Middle frontal gyrus (tissue), 1 donor: Measurements from ENCODE around the gene PSMB11.

Experiments
- DNase-seq: peaks from one replicate; pipeline ENCODE4 v3.0.0-alpha.2; 2015; ENCODE audit warnings: low spot score; ENCODE audit errors: extremely low spot score

Gene PSMB11

DNA sequence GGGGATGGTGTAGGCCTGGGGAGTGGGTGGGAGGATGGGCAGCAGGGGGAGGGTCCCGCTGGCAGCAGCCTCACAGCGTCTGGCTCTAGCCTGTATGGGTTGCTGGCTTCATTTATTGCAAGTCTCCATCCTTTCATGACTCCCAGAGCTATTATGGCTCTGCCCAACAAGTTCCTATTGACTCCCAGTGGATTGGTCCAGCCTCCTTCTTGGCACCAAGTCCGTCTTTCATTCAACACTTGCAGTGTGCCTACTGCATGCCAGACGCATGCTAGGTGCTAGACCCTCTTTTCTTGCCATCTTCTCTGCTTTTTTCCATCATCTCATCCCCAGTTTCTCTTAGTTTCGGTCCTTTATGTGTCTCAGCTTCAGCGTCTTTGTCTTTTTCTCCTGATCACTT is 1.1 kb downstream of the PSMB11 start:
- DNase-seq, result no peak

DNA sequence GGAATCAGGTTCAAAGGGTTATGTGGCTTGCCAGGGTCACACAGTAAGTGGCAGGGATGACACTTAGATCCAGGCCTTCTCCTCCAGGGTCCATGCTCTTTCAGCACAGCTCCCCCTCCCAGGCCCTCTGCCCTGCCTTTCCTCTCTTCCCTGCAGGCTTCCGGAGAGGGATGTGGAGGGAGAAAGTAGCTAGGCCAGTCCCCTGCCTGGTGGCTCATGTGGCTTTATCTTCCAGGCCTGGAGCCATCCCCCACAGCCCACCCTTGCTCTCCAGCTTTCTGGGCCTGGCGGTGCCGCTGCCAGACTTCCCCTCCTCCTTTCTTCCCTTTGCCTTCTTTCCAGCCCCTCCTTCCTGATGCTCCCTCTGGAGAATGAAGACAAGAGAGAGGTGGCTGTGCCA is 1.7 kb downstream of the PSMB11 start:
- no peak for DNase-seq

DNA sequence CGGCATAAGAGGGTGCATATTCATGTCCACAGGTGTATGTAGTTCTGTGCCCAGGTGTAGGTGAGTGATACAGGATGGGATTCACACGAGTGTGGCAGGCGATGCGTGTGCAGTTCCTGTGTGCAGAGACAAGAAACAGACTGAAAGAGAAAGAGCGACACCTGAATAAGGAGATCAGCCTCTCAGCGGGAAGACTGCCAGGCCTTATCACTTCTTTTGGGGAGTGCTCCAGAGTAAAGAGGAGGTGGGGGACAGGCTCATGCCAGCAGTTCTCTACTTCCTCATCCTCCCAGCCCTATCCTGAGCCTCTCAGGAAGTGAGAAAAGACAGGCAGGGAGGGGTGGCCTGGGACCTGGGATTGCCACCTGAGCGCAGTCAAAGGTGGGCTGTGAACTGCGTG is 2.8 kb downstream of the PSMB11 start:
- DNase-seq, result no peak

DNA sequence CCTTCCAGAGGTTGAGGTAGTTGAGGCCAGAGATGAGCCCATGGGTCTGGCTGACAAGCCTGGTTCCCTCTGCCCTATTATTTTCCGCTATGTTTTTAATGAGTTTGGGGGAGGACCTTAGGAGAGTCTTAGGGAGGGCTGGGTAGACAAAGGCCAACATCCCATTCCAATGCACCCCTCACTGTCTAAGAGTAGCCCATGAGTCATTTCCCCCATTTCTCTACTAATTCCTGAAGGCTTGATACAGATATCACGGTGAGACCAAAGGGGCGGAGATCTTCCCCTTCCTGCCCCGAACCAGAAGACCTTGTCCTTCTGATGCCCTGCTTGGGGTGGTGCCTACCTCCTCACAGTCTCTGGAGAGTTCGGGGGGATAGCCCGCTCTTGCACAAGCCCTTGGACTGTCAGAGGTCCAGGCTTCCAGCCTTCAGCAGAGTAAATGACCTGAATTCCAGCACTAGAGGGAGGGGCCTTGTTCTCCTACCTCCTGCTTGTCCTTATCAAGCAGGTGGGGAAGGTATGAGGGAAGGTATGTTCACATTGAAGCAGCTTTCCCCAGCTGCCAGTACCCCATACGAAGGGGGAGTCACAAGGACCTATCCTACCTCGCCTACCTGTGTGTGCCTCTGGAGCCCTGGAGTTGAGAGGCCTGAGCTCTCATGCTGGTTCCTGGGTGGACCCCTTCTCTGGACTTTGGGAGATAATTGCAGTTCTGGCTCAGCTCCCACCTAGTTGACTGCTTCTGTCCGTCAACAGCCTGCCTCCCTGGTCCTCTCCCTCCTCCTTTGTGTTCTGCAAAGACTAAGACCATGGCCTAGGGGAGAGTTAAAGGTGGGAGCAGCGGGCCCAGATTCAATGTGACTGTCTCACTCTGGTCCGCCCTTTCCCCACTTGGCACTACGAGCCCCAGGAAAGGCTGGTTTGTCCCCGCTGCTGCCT is 3.7 kb downstream of the PSMB11 start:
- no peak for DNase-seq

DNA sequence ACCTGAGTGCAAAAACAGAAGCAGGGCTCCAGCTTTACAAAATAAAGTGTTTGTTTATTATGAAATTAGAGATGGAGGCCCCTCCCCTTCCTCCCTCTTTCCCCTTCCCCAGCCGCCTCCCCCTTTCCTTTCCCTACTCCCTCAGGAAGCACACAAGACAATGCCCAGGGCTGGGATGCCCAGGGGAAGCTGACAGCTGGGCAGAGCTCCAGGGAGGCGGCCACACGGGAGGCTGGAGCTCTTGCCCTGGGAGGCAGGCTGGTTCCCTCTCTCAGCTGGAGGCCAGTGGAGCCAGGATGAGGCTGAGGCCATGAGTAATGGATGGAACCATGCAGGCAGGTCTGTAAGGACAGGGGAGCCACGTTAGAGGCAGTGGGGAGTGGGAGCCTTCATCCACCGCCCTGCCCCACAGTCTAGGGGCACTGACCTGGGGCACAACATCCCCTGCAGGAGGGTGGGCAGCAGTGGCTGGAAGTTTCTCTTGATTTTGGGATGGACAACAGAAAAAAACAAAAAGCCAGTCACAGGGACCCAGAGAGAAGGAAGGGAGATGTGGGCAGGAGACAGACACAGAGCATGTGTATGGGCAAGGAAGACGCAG is 5.1 kb downstream of the PSMB11 start:
- DNase-seq, result no peak

DNA sequence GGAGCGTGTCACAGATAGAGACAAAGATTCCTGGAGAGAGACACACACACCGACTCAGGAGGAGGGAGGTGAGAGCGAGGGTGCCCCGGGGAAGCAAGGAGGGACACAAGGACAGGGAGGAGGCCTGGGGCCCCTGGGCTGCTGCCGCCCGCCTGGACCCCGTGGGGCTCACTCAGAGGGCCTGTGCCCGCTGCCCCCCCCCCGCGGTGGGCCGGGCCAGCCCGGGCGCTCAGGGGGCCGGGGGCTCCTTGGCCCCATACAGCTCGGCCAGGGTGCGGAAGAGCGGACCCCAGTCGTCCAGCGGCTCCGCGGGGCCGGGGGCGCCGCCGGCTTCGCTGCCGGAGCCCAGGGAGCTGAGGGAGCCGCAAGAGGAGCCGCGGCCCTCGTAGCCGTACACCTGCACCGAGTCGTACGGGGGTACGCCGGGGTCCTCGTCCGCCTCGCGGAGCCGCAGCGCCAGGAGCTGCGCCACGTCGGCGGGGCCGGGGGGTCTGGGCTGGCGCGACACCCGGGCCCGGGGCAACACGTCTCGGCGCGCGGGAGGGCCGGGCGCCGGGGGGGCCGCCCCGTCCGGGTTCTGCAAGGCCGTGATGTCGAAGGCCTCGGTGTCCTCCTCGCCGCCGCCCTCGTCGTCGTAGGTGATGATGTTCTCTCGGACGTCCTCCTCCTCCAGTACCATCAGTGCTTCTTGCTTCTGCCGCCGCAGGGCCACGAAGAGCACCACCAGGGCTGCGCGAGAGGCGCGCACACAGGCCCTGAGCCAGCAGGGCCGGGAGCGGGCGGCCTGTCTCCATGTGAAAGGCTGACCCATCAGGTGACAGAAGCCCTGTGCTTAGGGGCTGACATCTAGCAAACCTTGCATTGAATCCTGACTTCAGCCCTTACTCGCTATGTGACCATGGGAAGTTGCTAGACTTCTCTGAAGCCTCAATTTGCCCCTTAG is 6.0 kb downstream of the PSMB11 start:
- no peak for DNase-seq

DNA sequence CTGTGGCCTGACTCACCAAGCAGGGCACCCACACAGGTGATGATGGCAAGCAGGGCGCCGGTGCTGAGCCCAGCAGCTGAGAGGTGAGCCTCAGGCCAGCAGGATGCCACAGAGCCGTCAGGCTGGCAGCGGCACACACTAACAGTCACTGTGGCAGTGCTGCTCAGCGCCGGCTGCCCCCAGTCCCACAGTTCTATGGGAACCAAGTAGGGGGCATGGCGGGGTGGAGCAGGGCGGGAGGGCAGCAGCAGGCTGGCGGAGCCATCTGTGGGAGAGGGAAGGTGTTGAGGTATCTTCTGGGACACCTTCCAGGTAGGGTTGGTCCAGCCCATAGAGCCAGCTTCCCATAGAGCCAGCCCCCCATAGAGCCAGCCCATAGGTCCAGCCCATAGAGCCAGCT is 7.0 kb downstream of the PSMB11 start:
- no peak for DNase-seq

DNA sequence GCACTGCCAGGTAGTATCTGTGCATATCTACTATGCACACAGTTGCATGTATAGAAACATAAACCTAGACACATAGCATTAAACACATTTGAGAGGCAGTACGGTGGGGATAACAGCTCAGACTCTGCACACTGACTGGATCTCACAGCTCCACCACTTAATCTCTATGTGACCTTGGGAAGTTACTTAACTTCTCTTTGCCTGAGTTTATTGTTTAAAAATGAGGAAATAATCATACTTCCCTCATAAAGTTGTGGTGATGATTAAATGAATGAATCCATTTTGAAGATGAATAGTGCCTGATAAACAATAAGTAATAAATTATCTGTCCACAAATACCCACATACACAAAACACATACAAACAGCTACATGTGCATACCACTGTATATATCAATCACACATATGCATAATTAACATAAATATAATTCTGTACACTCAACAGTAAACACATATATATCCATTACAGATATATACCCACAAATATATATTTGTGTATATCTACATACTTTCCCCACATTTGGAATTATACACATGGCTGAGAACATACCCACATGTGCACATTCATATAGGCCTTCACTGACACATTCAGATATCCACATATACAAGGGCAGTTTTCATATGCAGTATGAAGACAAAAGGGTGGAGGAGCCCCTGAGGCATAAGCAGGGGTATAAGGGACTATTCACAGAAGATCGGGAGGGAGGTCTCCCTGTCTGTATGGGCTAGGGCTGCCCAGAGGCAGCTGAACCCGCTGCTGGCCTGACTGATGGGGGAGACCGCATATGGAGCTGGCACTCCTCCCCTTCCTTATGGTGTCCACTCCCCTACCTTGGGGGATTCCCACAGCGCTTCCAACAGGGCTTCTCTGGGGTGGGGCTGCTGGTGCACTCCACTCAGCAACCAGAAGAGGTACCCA is 9.4 kb downstream of the PSMB11 start:
- no peak for DNase-seq

DNA sequence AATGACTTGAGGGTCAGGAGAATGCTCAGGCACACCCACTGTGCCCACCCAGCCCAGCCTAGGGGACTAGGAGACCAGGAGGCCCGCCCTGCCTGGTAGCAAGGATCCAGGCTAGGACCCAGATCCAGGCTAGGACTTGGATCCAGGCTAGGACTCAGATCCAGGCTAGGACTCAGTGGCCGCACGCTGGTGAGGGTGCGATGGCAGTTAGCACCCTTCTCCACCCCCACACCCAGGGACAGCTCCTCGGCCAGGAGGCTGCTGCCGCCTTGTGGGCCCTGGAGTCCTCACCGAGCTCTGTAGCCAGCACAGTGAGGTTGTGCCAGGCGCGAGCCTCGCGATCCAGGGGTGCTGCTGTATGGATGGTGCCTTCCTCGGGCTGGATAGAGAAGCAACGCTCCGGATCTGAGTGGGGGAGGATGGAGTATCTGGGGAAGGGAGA is 10.2 kb downstream of the PSMB11 start:
- no peak for DNase-seq

DNA sequence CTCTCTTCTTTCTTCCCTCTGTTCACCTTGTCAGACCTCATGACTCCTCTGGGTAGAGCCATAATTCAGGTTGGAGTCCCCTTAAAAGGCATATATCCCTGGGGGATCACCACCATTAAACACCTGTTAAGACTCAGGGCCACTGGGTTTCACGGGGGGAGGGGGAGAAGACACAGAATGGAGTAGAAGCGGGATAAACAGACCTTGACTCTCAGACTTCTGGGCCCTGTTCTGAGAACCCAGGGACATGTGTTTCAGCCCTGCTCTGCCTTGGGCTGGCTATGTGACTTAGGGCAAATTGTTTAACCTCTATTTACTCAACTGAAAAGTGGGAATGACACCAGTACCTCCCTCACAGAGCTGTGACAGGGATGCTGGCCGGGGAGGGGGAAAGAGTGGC is 10.7 kb downstream of the PSMB11 start:
- no peak for DNase-seq

DNA sequence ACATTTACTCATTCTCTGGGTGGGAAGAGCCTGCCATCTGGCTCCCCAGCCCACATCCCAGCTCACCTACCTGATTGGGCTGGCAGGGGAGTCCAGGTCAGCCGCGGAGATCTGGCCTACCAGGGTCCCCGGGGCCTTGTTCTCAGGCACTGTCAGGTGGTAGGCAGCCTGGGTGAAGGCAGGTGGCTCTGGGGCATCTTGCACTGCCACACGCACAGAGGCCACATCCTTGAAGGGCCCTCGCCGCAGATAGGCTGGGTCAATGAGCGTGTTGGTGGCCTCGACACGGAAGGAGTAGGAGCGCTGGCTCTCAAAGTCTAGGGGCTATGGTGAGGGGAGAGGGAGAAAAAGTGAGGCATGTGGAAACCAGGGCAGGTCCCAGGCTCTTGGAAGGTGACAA is 11.4 kb downstream of the PSMB11 start:
- no peak for DNase-seq

DNA sequence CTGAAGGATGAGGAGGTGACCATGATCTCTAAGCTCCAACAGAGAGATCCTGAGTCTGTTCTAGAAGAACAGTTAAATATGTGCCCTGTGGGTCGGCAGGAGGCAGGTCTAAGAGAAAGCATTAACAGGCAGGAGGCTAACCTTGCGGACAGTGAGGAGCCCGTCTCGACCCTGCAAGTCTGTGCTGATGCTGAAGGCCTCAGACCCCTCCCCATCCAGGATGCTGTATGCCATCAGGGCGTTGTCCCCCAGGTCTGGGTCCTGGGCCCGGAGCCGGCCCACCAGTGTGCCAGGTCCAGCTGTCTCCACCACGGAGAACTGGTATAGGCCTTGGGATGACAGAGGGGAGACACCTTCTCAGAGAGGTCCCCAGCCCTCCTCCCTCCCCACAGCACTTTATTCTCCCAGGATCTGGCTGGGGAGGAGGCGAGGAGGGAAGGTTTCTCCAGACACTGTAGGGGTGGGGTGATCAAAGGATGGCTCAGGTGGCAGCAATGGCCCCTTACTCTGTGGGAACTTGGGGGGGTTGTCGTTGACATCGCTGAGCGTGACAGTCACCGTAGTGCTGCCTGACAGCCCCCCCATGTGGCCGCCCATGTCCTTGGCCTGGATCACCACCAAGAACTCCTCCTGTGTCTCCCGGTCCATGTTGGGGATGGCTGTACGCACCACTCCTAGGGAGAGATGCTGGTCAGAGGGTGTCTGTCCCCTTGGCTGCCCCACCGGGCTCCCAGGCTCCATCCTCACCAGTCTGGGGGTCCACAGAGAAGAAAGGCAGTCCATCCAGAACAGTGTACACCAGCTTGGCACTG is 12.2 kb downstream of the PSMB11 start:
- DNase-seq, result no peak

DNA sequence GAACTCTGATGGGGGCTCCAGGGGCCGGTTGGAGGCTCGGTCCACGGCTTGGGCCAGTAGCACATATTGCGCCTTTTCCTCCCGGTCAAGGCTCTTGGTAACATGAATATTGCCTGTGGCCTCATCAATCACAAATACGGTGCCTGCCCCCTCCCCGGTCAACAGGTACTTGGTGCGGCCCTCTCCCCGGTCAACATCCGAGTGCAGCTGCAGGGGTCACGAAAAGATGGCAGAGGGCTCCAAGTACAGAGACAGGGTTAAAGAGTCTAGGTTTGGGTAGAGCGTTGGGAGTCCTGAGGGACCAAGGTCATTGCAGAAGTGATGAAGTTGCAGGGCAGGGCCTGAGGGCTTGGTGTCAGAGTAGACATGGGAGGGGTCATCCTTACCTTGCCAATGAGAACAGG is 13.1 kb downstream of the PSMB11 start:
- DNase-seq, result no peak

DNA sequence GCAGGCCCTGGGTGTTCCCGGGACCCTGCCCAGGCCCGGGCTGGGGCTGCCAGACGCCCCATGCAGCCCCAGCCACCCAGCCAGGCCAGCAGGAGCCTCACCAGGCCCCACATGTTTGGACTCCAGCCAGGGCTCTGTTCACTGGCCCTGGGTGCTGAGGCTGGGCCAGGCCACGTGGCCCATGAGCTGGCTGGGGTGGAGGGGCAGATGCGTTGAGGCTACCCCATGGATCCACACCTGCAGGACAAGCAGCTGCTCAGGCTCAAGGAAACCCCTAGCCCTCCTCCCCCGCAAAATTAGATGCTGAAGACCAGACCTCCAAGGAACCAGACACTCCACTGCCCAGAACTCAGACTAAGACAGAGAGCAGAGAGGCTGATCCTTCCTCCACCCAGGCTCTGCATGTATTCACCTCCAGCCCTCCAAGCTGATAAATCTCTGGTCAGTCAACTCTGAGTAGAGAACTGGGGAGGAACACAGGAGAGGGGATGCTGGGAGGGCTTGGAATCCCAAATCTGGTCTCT is 13.7 kb downstream of the PSMB11 start:
- DNase-seq, result no peak

DNA sequence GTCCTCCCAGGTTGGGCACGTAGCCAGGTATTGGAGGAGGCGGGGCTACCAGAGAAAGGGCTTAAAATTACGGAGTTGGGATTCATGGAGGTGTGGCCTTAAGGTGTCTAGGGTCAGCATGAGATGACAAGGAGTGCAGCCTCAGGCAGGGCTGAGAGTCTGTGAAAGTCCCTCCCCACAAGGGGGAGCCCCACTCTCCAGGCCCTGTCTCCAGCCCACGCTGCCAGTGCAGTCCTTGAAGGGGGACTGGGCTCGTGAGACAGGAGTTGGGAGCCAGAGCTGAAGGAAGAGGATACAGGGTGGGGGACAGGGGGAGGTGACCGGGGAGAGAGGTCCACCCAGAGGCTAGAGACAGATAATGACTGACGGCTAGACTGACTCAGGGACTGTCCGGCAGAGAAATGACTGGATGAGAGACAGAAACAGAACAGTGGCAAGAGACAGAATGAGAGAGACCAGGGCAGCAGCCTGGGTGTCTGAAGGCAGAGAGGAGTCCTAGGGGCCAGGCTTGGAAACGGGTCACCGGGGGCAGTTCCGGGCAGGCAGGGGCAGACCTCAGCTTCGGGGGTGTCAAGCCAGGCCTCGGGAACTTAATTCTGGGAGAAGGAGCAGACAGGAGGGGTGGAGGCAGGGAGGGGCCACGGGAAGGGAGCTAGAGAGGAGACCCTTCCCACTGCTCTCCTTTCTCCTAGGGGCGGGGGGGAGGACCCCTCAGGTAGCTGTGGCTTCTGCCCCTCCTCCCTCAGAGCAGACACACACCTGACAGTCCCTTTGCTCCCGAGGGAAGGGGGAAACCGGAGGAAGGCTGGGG is 14.3 kb downstream of the PSMB11 start:
- no peak for DNase-seq

DNA sequence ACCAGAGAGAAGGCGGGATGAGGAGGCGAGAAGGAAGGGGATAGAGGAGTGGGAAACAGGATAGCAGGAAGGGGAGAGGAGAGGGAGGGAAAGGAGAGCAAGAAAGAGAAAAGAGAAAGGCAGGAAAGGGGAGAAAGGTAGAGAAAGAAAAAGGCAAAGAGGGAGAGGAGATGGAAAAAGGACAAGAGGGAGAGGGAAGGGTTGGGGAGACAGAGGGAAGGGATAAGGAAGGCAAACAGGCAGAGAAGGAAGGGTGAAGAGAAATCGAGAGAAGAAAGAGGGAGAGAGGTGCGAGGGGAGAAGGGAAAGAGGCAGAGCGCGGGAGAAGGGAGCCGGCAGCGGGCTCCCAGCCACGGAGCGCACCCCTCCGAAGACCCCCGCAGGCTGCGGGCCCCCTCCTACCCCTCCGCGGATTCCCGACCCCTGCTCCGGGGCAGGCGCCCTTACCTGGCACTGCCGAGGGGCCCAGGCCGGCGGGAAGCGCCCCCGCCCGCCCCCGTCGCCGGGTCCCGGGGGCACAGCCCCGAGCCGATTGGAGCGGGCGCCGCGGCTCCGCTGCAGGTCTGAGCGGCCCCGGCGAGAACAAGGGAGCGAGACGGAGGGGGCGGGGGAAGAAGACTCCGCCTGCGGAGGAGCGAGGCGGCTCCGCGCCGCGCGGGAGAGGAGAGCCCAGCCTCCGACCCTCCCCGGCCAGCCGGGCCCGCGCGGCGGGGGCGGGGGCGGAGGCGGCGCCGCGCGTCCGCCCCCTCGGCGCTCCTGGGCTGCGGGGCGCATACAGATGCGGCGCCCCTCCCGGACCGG is 15.1 kb downstream of the PSMB11 start, which contains the start of gene CDH24:
TSS of gene CDH24 (minus strand) at position 565 of the 801 bp plus-strand sequence. CDS start 1,787 bp downstream, outside the sequence.
- no peak for DNase-seq

DNA sequence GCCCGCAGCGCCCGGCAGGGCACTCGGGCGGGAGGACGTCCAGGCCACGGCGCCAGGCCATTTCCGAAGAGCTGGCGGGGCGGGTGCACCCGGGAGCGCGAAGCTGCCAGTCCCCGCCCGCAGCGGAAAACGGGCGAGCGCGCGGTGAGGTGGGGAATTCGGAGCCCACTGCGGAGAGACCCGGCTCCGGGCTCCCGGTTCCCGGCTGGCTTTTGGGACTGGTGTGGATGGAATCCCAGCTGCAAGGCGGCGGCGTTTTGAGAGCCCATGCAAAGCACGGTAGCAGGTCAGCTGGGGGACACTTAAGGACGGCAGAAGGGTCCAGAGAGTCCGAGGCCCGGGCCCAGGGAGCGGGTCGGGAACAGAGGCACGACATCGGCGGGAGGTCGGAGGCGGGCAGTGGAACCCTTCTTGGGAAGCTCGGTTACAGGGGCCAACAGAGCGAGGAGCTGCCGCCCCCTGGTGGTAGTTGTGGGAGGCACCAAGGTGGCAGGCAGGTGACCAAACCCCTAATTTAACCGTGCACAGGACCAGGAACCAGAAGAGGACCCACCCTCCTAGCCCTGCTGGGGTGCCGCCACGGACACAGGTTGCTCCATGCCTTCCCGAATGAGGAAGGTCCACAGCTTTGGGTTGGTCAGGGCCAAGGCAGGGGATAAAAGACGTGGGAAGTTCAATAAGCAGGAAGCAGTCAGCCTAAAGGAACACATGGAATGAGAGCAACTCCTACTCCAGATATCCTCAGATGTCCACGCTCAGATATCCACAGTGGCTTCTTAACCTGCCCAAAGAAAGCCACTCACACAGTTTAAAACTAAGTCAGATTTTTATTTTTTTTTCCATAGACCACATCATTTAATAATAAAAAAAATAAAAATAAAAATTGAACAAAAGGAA is 16.0 kb downstream of the PSMB11 start:
- peak; percentile 77 for DNase-seq
